GM12892 (cell line): ENCODE results near the gene B4GALT7.
"Not testable (repeated sequence)": the region's sequence is repeated elsewhere in the genome, so short reads cannot be mapped to it uniquely, and the experiment has no call there.

Experiments
- DNase-seq: peaks from one replicate; pipeline ENCODE4 v3.0.0; 2011; ENCODE audit not compliant: insufficient read length
- FAIRE-seq: peaks from 2 replicates; lab custom pipeline; 2011; peaks lifted over from hg19 to GRCh38; lab: Jason Lieb, UNC
- POLR2A ChIP-seq: IDR thresholded peaks from 2 replicates; pipeline ENCODE4 v1.6.1; 2011; ENCODE audit warnings: low read depth, low read length, control low read depth
- POLR2AphosphoS5 ChIP-seq: IDR thresholded peaks from 2 replicates; pipeline ENCODE4 v1.6.1; 2011; ENCODE audit warnings: low read depth, low read length, control low read depth
- TAF1 ChIP-seq: IDR thresholded peaks from 2 replicates; pipeline ENCODE4 v1.6.1; 2011; ENCODE audit warnings: low read depth, mild to moderate bottlenecking, control low read depth, low read length, borderline replicate concordance

Gene B4GALT7

DNA sequence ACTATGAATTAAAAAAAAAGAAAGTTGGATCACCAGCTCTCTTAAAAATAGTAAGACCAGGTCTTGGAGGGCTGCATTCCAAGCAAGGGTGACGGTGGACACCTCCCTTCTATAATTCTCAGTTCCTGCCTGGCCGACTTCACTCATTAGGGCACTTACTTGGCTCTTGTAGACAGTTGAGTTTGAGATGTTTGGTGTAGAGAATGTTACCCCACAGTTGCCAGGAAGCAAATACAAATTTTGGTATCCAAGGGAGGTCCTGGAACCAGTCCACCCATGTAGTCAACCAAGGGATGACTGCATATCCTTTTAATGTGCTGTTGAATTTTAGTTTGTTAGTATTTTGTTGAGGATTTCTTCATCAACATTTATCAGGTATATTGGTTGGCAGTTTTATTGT is 20.6 kb downstream of the B4GALT7 start:
- no peak for DNase-seq
- no peak for FAIRE-seq

GRCh38 chr5:177624172-177624571 is 24.2 kb downstream of the B4GALT7 start:
- not testable (repeated sequence) for FAIRE-seq, DNase-seq

More for the DNA sequence above, 20.6 kb downstream of the B4GALT7 start:
- no peak for TF ChIP-seq POLR2AphosphoS5
- no peak for TF ChIP-seq TAF1
- no peak for TF ChIP-seq POLR2A

GRCh38 chr5:177630186-177630585 is 30.3 kb downstream of the B4GALT7 start:
- FAIRE-seq, DNase-seq: not testable (repeated sequence)

DNA sequence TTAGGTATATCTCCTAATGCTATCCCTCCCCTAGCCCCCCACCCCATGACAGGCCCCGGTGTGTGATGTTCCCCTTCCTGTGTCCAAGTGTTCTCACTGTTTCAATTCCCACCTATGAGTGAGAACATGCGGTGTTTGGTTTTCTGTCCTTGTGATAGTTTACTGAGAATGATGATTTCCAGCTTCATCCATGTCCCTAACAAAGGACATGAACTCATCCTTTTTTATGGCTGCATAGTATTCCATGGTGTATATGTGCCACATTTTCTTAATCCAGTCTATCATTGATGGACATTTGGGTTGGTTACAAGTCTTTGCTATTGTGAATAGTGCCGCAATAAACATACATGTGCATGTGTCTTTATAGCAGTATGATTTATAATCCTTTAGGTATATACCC is 35.0 kb downstream of the B4GALT7 start:
- not testable (repeated sequence) for FAIRE-seq, DNase-seq

- not testable (repeated sequence) for FAIRE-seq, DNase-seq
Measured at GRCh38 chr5:177645462-177645861, 45.5 kb downstream of the B4GALT7 start.

- DNase-seq, FAIRE-seq: not testable (repeated sequence)
Measured at GRCh38 chr5:177651235-177651634, 51.3 kb downstream of the B4GALT7 start.

DNA sequence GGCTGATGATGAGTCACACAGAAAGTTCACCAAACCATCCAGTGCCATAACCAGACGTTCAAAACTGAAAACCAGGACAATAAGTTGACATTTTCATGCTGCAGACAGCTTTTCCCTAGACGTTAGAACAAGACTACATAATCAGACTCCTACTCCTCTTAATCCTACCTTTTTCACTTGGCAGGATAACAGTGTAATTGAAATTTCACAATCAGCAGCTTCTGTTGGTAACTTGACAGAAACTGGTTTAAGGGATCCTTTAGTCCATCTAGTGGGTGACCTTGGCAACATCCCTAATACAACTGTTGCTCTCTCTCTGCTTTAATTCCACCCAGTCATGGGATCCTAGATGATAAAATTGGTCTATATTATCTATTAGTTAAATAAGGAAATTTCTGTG is 57.9 kb downstream of the B4GALT7 start:
- DNase-seq, FAIRE-seq: not testable (repeated sequence)

DNA sequence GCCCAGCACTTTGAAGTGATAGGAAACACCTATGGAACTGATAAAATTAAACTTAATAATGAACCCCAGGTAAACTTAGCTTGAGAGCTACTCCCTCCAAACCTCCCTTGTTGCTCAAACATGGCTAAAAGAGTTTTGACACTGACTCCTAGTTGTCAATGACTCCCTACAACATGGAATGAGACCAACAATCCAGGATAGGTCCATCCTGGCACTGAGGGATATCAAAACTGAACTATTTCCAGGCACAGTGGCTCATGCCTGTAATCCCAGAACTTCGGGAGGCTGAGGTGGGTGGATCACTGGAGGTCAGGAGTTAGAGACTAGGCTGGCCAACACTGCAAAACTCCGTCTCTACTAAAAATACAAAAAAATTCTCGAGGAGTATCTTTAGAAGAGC is 58.6 kb downstream of the B4GALT7 start:
- not testable (repeated sequence) for DNase-seq, FAIRE-seq
